DOHH2 (cell line): ENCODE data around the gene RPUSD1.
"Not testable (repeated sequence)": the region's sequence is repeated elsewhere in the genome, so short reads cannot be mapped to it uniquely, and the experiment has no call there.

ENCODE experiments used
- EZH2phosphoT487 ChIP-seq: fragments of 200-600 bp; sonication (generic); IDR thresholded peaks from 2 replicates; pipeline ENCODE4 v1.6.1; 2017; ENCODE audit warnings: borderline replicate concordance, mild to moderate bottlenecking, antibody characterized with exemption, low read length, moderate library complexity, mixed read lengths
- TF ChIP-seq, protein P1 (sequence below): fragments of 200-600 bp; sonication (generic); IDR thresholded peaks from one replicate; pipeline ENCODE4 v1.5.1; 2014; ENCODE audit warnings: antibody characterized with exemption, mild to moderate bottlenecking, low read depth, low read length; ENCODE audit not compliant: poor library complexity, severe bottlenecking

DNA sequence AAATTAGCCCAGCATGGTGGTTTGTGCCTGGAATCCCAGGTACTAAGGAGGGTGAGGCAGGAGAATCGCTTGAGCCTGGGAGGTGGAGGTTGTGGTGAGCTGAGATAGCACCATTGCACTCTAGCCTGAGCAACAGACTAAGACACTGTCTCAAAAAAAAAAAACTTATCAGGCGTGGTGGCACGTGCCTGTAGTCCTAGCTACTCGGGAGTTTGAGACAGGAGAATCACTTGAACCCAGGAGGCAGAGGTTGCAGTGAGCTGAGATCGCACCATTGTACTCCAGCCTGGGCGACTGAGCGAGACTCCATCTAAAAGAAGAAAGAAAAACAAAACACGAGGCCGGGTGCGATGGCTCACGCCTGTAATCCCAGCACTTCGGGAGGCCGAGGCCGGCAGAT, 45.3 kb downstream of the RPUSD1 start:
- TF ChIP-seq, protein P1, sequence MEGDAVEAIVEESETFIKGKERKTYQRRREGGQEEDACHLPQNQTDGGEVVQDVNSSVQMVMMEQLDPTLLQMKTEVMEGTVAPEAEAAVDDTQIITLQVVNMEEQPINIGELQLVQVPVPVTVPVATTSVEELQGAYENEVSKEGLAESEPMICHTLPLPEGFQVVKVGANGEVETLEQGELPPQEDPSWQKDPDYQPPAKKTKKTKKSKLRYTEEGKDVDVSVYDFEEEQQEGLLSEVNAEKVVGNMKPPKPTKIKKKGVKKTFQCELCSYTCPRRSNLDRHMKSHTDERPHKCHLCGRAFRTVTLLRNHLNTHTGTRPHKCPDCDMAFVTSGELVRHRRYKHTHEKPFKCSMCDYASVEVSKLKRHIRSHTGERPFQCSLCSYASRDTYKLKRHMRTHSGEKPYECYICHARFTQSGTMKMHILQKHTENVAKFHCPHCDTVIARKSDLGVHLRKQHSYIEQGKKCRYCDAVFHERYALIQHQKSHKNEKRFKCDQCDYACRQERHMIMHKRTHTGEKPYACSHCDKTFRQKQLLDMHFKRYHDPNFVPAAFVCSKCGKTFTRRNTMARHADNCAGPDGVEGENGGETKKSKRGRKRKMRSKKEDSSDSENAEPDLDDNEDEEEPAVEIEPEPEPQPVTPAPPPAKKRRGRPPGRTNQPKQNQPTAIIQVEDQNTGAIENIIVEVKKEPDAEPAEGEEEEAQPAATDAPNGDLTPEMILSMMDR, result not testable (repeated sequence)
- TF ChIP-seq EZH2phosphoT487, result not testable (repeated sequence)
